A673 (cell line): Measurements from ENCODE around the gene ESD.

Experiments
- EZH2 ChIP-seq: fragments of 200-600 bp; sonication (generic); IDR thresholded peaks from 2 replicates; pipeline ENCODE4 v1.6.1; 2017; ENCODE audit warnings: borderline replicate concordance, low read depth, mild to moderate bottlenecking, mixed read lengths, antibody characterized with exemption, low read length; ENCODE audit not compliant: poor library complexity, severe bottlenecking
- TF ChIP-seq, protein P1 (sequence below): fragments of 300-800, 200-600 bp; sonication (generic); conservative IDR thresholded peaks from 2 replicates; pipeline ENCODE4 v1.5.1; 2017; ENCODE audit warnings: low read depth, mild to moderate bottlenecking, antibody characterized with exemption, low read length, moderate library complexity, mixed read lengths

DNA sequence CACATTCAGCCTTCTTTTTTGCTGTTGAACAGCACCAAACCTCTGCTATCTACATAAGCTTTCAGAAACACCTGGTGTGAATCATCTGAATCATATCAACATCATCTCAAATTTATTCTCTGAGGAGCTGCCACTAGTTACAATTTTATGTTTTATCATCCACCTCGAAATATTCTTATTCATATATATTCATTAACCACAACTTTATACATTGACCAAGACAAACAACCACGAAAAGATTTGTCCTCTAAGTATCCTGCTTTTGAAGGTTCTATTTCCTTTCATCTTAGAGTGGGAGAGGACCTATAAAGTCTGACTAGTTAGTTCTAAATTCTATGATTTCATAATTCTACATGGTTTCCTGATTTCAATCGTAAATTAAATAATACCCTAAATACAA is 18.9 kb downstream of the ESD start:
- TF ChIP-seq, protein P1, sequence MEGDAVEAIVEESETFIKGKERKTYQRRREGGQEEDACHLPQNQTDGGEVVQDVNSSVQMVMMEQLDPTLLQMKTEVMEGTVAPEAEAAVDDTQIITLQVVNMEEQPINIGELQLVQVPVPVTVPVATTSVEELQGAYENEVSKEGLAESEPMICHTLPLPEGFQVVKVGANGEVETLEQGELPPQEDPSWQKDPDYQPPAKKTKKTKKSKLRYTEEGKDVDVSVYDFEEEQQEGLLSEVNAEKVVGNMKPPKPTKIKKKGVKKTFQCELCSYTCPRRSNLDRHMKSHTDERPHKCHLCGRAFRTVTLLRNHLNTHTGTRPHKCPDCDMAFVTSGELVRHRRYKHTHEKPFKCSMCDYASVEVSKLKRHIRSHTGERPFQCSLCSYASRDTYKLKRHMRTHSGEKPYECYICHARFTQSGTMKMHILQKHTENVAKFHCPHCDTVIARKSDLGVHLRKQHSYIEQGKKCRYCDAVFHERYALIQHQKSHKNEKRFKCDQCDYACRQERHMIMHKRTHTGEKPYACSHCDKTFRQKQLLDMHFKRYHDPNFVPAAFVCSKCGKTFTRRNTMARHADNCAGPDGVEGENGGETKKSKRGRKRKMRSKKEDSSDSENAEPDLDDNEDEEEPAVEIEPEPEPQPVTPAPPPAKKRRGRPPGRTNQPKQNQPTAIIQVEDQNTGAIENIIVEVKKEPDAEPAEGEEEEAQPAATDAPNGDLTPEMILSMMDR: no peak
- TF ChIP-seq EZH2: no peak
